BJ (cell line): ENCODE results near the gene ENKD1. TPM values are rescaled to one million over a fixed set of nuclear protein-coding genes. Genes with fewer than 3 reads are reported as not detected.

Source experiments
- CTCF ChIA-PET: fragments of 350-600 bp; formaldehyde crosslinking; extraction: SDS; loops from one replicate; lab custom pipeline; 2021; ENCODE audit warnings: antibody characterized with exemption, inconsistent platforms; lab: Yijun Ruan, JAX
- POLR2A ChIA-PET: fragments of 300-600 bp; sonication (Branson Sonifier 250); formaldehyde crosslinking; extraction: SDS; loops from one replicate; lab custom pipeline; 2021; ENCODE audit warnings: antibody characterized with exemption; lab: Charles Lee
- DNase-seq: peaks from one replicate; pipeline ENCODE4 v3.0.0-alpha.2; 2011; ENCODE audit warnings: low read depth
- H3K27me3 ChIP-seq: 2 replicates; pipeline ENCODE4 v1.6.0; 2011; ENCODE audit warnings: low read length; ENCODE audit not compliant: control insufficient read depth, insufficient read depth
- H3K36me3 ChIP-seq: 2 replicates; pipeline ENCODE4 v1.5.1; 2011; ENCODE audit warnings: low read length; ENCODE audit not compliant: control insufficient read depth, insufficient read depth
- H3K4me3 ChIP-seq: 2 replicates; pipeline ENCODE4 v1.5.1; 2011; ENCODE audit warnings: low read depth, mild to moderate bottlenecking, control low read depth, low read length
- polyA plus RNA-seq: library from polyadenylated mRNA; depleted of rRNA; stranded (reverse); fragments of >200 nt; gene quantifications from 2 replicates; pipeline ENCODE4 v1.2.3, GENCODE V29; 2011
- TF ChIP-seq, protein P1 (sequence below): IDR thresholded peaks from 2 replicates; pipeline ENCODE4 v1.5.1; 2011; ENCODE audit warnings: low read depth, mild to moderate bottlenecking, control low read depth, inconsistent platforms, low read length, moderate library complexity; ENCODE audit not compliant: insufficient read depth

Gene ENKD1
- polyA plus RNA-seq, 1 experiment, result 10.9 TPM

DNA sequence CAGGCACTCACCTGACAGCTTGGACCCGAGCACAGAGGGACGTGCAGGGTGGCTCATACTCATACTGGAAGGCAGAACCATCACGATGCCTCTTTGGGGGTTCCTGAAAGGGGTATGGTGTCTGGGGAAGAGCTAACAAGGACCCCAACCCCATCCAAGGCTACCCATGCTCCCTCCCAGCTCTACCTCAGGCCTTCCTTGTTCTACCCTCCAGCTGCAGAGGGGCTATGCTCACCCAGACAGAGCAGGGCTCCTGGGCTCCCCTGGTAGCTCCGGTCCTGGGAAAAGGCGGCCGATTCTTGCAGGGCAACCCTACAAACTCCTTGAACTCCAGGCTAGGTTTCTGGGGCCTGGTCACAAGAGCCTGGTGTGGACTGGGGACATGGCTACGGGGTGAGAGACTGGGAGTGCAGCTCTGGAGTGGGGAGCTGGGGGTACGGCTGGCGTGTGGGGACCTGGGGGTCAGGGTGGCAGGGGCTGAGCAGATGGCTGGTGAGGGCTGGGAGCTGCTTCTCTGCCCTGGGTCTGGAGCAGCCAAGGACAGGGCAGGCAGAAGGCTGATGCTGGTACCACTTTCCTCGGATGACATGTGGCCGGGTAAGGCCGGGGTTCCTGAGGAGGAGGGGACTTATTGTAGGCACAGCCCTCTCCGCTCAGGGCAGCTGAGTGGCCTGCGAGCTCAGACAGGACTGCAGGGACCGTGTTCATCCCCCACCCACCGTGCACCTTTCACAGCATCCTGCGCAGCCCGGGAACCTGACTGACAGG is 8.6 kb downstream of the ENKD1 start:
- Histone ChIP-seq H3K27me3 (no peaks in the 10 kb centered on the region), H3K4me3 (no peak overlapping the region), H3K36me3 (peaks cover 10% of the 10 kb centered on the region)
- POLR2A ChIA-PET, result no interaction called here
- no peak for DNase-seq
- TF ChIP-seq, protein P1, sequence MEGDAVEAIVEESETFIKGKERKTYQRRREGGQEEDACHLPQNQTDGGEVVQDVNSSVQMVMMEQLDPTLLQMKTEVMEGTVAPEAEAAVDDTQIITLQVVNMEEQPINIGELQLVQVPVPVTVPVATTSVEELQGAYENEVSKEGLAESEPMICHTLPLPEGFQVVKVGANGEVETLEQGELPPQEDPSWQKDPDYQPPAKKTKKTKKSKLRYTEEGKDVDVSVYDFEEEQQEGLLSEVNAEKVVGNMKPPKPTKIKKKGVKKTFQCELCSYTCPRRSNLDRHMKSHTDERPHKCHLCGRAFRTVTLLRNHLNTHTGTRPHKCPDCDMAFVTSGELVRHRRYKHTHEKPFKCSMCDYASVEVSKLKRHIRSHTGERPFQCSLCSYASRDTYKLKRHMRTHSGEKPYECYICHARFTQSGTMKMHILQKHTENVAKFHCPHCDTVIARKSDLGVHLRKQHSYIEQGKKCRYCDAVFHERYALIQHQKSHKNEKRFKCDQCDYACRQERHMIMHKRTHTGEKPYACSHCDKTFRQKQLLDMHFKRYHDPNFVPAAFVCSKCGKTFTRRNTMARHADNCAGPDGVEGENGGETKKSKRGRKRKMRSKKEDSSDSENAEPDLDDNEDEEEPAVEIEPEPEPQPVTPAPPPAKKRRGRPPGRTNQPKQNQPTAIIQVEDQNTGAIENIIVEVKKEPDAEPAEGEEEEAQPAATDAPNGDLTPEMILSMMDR, result no peak
- CTCF ChIA-PET, result interaction anchor here (1.1 to 4.3 kb wide), 5 partner anchors 10 to 137 kb away, joined by 3 to 24 read pairs (median 6); partner anchors contain the start of gene CARMIL2

DNA sequence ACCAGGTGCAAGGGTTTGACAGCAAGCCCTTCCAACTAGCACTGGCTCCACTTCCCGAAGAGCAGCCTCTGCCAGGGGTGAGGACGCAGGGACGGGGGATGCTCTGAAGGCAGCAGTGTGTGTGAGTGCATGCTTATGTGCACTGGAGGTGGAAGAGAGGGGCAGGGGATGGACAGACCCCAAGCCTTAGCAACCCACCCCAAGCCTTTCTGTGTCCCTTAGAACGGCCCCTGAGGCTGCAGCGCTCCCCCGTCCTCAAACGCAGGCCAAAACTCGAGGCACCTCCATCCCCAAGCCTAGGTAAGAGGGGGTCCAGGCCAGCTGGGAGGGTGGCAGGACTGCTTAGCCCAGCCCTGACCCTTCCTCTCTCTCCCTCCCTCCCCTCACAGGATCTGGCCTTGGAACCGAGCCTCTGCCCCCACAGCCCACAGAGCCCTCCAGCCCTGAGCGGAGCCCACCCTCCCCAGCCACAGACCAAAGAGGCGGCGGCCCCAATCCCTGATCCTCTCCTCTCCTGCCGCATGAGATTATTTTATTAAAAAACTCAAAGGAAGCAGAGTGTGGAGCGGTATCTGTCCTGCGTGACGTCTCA is 9.4 kb downstream of the ENKD1 start:
- Histone ChIP-seq H3K36me3 (peaks cover 7% of the 10 kb centered on the region), H3K27me3 (peaks cover 2% of the 10 kb centered on the region), H3K4me3 (no peak overlapping the region)
- POLR2A ChIA-PET, result no interaction called here
- no peak for DNase-seq
- TF ChIP-seq, protein P1, result no peak
- CTCF ChIA-PET, result interaction anchor here (0.8 to 4.3 kb wide), 5 partner anchors 9 to 136 kb away, joined by 3 to 24 read pairs (median 6); partner anchors contain the start of gene CARMIL2

DNA sequence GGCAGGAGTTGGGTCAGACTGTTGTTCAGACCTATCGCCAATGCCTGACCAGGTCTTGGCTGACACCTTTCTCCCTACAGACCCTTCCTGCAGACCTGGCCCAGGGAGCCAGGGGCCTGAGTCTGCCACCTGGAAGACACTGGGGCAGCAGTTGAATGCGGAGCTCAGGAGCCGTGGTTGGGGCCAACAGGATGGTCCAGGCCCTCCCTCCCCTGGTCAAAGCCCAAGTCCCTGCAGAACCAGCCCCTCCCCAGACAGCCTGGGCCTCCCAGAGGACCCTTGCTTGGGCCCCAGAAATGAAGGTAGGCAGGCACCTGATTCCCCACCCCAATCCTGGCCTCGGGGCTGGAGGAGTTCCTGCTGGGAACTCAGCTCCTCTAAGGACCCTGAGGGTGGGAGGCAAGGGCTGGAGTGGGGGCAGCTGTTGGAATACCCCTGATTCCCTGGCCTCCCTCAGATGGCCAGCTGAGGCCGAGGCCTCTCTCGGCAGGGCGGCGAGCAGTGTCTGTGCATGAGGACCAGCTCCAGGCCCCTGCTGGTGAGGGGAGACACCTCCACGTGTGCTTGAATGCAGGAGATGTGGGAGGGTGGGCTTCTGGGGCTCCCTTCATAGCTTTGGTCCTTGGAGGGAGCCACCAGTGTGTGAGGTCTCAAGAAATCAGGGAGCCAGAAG is 10.1 kb downstream of the ENKD1 start:
- ChIA-PET CTCF (interaction anchor here (0.6 to 4.3 kb wide), 5 partner anchors 10 to 411 kb away, joined by 3 to 24 read pairs (median 3); no protein-coding TSS in a partner anchor), POLR2A (no interaction called here)
- peaks cover 7% of the 10 kb centered on the region for H3K36me3 ChIP-seq
- TF ChIP-seq, protein P1, result no peak
- no peak for DNase-seq
- H3K4me3 ChIP-seq, result no peak overlapping the region
- H3K27me3 ChIP-seq, result peaks cover 2% of the 10 kb centered on the region

DNA sequence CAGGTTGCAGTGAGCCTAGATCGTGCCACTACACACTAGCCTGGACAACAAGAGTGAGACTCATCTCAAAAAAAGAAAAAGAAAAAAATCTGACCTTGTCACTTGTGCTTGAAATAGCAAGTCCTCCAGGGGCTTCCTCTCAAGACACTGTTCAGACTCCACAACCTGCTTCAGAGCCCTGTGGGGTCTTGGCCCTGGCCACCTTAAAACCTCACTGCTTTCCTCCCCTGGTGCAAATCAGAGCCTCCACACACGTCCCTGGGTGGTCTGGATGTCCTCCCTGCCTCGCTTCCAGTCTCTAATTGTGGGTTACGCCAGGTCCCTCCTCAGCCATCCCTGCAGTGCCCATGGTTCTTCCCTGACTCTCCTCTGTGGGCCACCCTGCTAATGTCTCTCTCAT is 11.2 kb downstream of the ENKD1 start:
- no peak overlapping the region for H3K4me3 ChIP-seq
- TF ChIP-seq, protein P1, result no peak
- CTCF ChIA-PET, result interaction anchor here (1.4 to 4.3 kb wide), 2 partner anchors 13 to 134 kb away, joined by 3 to 24 read pairs; no protein-coding TSS in a partner anchor

More for the DNA sequence above, 11.2 kb downstream of the ENKD1 start:
- no peak for DNase-seq
- peaks cover 9% of the 10 kb centered on the region for H3K27me3 ChIP-seq
- peaks cover 7% of the 10 kb centered on the region for H3K36me3 ChIP-seq
- POLR2A ChIA-PET, result no interaction called here
